ENCODE measurements around the gene C4orf50.

Gene C4orf50

GRCh38 chr4:5933996-5934831 is 84.0 kb downstream of the C4orf50 start:
- ATAC-seq (ENCODE audit: low read depth) (no peak), DNase-seq (ENCODE audit: low spot score) (no peak)
- no peaks in the 10 kb centered on the region for H3K36me3 ChIP-seq (ENCODE audit: low read depth)
- H3K4me3 ChIP-seq (ENCODE audit: severe bottlenecking) = no peak overlapping the region
- no peak for TF ChIP-seq CTCF (IDR thresholded peaks at IDR 0.05; ENCODE audit: poor library complexity, severe bottlenecking)
- no peak overlapping the region for H3K27ac ChIP-seq (ENCODE audit: poor library complexity, severe bottlenecking)
- no peaks in the 10 kb centered on the region for H3K4me1 ChIP-seq (ENCODE audit: insufficient read depth, poor library complexity, severe bottlenecking)
- H3K27me3 ChIP-seq (ENCODE audit: insufficient read depth, poor library complexity, severe bottlenecking) = peaks cover 40% of the 10 kb centered on the region
- no peaks in the 10 kb centered on the region for H3K9me3 ChIP-seq (ENCODE audit: severe bottlenecking)

GRCh38 chr4:5933116-5933515 is 85.1 kb downstream of the C4orf50 start:
- peaks cover 51% of the 10 kb centered on the region for H3K27me3 ChIP-seq (ENCODE audit: insufficient read depth, poor library complexity, severe bottlenecking)
- no peak overlapping the region for H3K4me3 ChIP-seq (ENCODE audit: severe bottlenecking)
- H3K27ac ChIP-seq (ENCODE audit: poor library complexity, severe bottlenecking) = no peak overlapping the region
- TF ChIP-seq CTCF (IDR thresholded peaks at IDR 0.05; ENCODE audit: poor library complexity, severe bottlenecking) = no peak
- no peak for ATAC-seq (ENCODE audit: low read depth)
- no peaks in the 10 kb centered on the region for H3K9me3 ChIP-seq (ENCODE audit: severe bottlenecking)
- no peak for DNase-seq (ENCODE audit: low spot score)
- no peaks in the 10 kb centered on the region for H3K36me3 ChIP-seq (ENCODE audit: low read depth)
- H3K4me1 ChIP-seq (ENCODE audit: insufficient read depth, poor library complexity, severe bottlenecking) = no peaks in the 10 kb centered on the region

GRCh38 chr4:5932035-5932568 is 86.1 kb downstream of the C4orf50 start:
- H3K27ac ChIP-seq (ENCODE audit: poor library complexity, severe bottlenecking) = no peak overlapping the region
- H3K4me3 ChIP-seq (ENCODE audit: severe bottlenecking) = no peak overlapping the region
- H3K27me3 ChIP-seq (ENCODE audit: insufficient read depth, poor library complexity, severe bottlenecking) = peaks cover 51% of the 10 kb centered on the region
- no peaks in the 10 kb centered on the region for H3K9me3 ChIP-seq (ENCODE audit: severe bottlenecking)
- DNase-seq (ENCODE audit: low spot score) = no peak
- no peaks in the 10 kb centered on the region for H3K4me1 ChIP-seq (ENCODE audit: insufficient read depth, poor library complexity, severe bottlenecking)
- no peaks in the 10 kb centered on the region for H3K36me3 ChIP-seq (ENCODE audit: low read depth)
- TF ChIP-seq CTCF (IDR thresholded peaks at IDR 0.05; ENCODE audit: poor library complexity, severe bottlenecking) = no peak
- no peak for ATAC-seq (ENCODE audit: low read depth)

GRCh38 chr4:5931526-5931925 is 86.7 kb downstream of the C4orf50 start:
- peaks cover 51% of the 10 kb centered on the region for H3K27me3 ChIP-seq (ENCODE audit: insufficient read depth, poor library complexity, severe bottlenecking)
- no peaks in the 10 kb centered on the region for H3K9me3 ChIP-seq (ENCODE audit: severe bottlenecking)
- H3K4me1 ChIP-seq (ENCODE audit: insufficient read depth, poor library complexity, severe bottlenecking) = no peaks in the 10 kb centered on the region
- no peak for TF ChIP-seq CTCF (IDR thresholded peaks at IDR 0.05; ENCODE audit: poor library complexity, severe bottlenecking)
- DNase-seq (ENCODE audit: low spot score) = no peak
- H3K4me3 ChIP-seq (ENCODE audit: severe bottlenecking) = no peak overlapping the region
- no peak for ATAC-seq (ENCODE audit: low read depth)
- H3K36me3 ChIP-seq (ENCODE audit: low read depth) = no peaks in the 10 kb centered on the region
- no peak overlapping the region for H3K27ac ChIP-seq (ENCODE audit: poor library complexity, severe bottlenecking)

- Histone ChIP-seq H3K4me1 (ENCODE audit: insufficient read depth, poor library complexity, severe bottlenecking) (no peaks in the 10 kb centered on the region), H3K9me3 (ENCODE audit: severe bottlenecking) (no peaks in the 10 kb centered on the region), H3K4me3 (ENCODE audit: severe bottlenecking) (no peak overlapping the region), H3K27ac (ENCODE audit: poor library complexity, severe bottlenecking) (no peak overlapping the region), H3K27me3 (ENCODE audit: insufficient read depth, poor library complexity, severe bottlenecking) (peaks cover 51% of the 10 kb centered on the region), H3K36me3 (ENCODE audit: low read depth) (no peaks in the 10 kb centered on the region)
- DNase-seq (ENCODE audit: low spot score) = no peak
- TF ChIP-seq CTCF (IDR thresholded peaks at IDR 0.05; ENCODE audit: poor library complexity, severe bottlenecking) = no peak
- no peak for ATAC-seq (ENCODE audit: low read depth)
Measured at GRCh38 chr4:5930876-5931275, 87.4 kb downstream of the C4orf50 start.
